Endothelial cell of umbilical vein (primary cell): Measurements from ENCODE around the gene SLCO3A1. TPM values are rescaled to one million over a fixed set of nuclear protein-coding genes. Genes with fewer than 3 reads are reported as not detected.

Experiments used
- BruUV-seq: library from RNA; stranded (reverse); fragments of 400-500 nt; replicated peaks from 2 replicates; lab custom pipeline; 2021; lab: Mats Ljungman, UMichigan
- CTCF ChIA-PET: fragments of 300-600, 350-600 bp; sonication (Branson Sonifier 250); formaldehyde crosslinking; loops from one replicate; lab custom pipeline; 2021; ENCODE audit warnings: antibody characterized with exemption, inconsistent platforms; lab: Charles Lee
- POLR2A ChIA-PET: fragments of 300-600, 350-600 bp; sonication (Branson Sonifier 250); formaldehyde crosslinking; loops from one replicate; lab custom pipeline; 2021; ENCODE audit warnings: antibody characterized with exemption, inconsistent platforms; lab: Charles Lee
- DNase-seq: peaks from one replicate; pipeline ENCODE4 v3.0.0-alpha.2; 2011; ENCODE audit warnings: low read depth, low spot score
- FAIRE-seq: peaks from 2 replicates; lab custom pipeline; 2011; peaks lifted over from hg19 to GRCh38; lab: Jason Lieb, UNC
- H2AFZ ChIP-seq: 2 replicates; pipeline ENCODE4 v1.6.0; 2012; ENCODE audit warnings: low read depth, low read length, control low read depth, inconsistent platforms
- H3K27ac ChIP-seq: 2 replicates; pipeline ENCODE4 v1.5.1; 2011; ENCODE audit warnings: low read depth, mild to moderate bottlenecking, control low read depth, low read length, moderate library complexity; ENCODE audit not compliant: insufficient read depth
- H3K27me3 ChIP-seq, 2 experiments: 2 replicates each; pipeline versions ENCODE4 v1.6.0 to v1.6.1; 2011; ENCODE audit warnings: low read length in 2 of 2, mixed read lengths in 1 of 2; ENCODE audit not compliant: control insufficient read depth in 2 of 2, insufficient read depth in 2 of 2
- H3K36me3 ChIP-seq, 2 experiments: 2 replicates in 1 of 2; 3 replicates in 1 of 2; pipeline ENCODE4 v1.5.1; 2011; ENCODE audit warnings: low read length in 2 of 2, mild to moderate bottlenecking in 1 of 2, moderate library complexity in 1 of 2; ENCODE audit not compliant: control insufficient read depth in 2 of 2, insufficient read depth in 2 of 2; ENCODE audit errors: extremely low read depth in 1 of 2
- H3K4me1 ChIP-seq: 3 replicates; pipeline ENCODE4 v1.5.1; 2011; ENCODE audit warnings: mild to moderate bottlenecking, low read length; ENCODE audit not compliant: control insufficient read depth, insufficient read depth; ENCODE audit errors: extremely low read depth
- H3K4me2 ChIP-seq: 2 replicates; pipeline ENCODE4 v1.6.1; 2011; ENCODE audit warnings: low read length, control low read depth, mixed read lengths; ENCODE audit not compliant: insufficient read depth
- H3K4me3 ChIP-seq, 3 experiments: fragments of 200-600 bp in 1 of 3; sonication (generic), shearing (Covaris generic) in 1 of 3; replicated peaks in 1 of 3; 2 replicates each; pipeline ENCODE4 v1.5.1; 2011 to 2016; ENCODE audit warnings: control low read depth in 3 of 3, low read length in 3 of 3, mild to moderate bottlenecking in 2 of 3, inconsistent platforms in 1 of 3, low read depth in 1 of 3, moderate library complexity in 1 of 3; ENCODE audit not compliant: insufficient read depth in 1 of 3
- H3K79me2 ChIP-seq: 2 replicates; pipeline ENCODE4 v1.6.0; 2012; ENCODE audit warnings: low read length, inconsistent platforms; ENCODE audit not compliant: control insufficient read depth, insufficient read depth
- H3K9ac ChIP-seq: replicated peaks from 2 replicates; pipeline ENCODE3; 2011; ENCODE audit warnings: low read length, control low read depth; ENCODE audit not compliant: insufficient read depth; ENCODE audit errors: extremely low read depth
- H3K9me1 ChIP-seq: replicated peaks from 3 replicates; pipeline ENCODE4 v1.6.0; 2011; ENCODE audit warnings: mild to moderate bottlenecking, low read length; ENCODE audit not compliant: control insufficient read depth, insufficient read depth; ENCODE audit errors: extremely low read depth
- H3K9me3 ChIP-seq: replicated peaks from 2 replicates; pipeline ENCODE4 v1.5.1; 2012; ENCODE audit warnings: low read length, inconsistent platforms; ENCODE audit not compliant: control insufficient read depth, insufficient read depth
- H4K20me1 ChIP-seq: replicated peaks from 2 replicates; pipeline ENCODE3; 2011; ENCODE audit warnings: mild to moderate bottlenecking, low read length; ENCODE audit not compliant: control insufficient read depth, insufficient read depth; ENCODE audit errors: extremely low read depth
- CTCF ChIP-seq, 2 donors: IDR thresholded peaks; 1 replicate in 1 of 2; 2 replicates in 1 of 2; pipeline ENCODE4 v1.5.1; 2011; ENCODE audit warnings: low read length in 2 of 2, mild to moderate bottlenecking in 2 of 2, moderate library complexity in 2 of 2, control low read depth in 1 of 2, inconsistent platforms in 1 of 2, low read depth in 1 of 2; ENCODE audit not compliant: insufficient read depth in 1 of 2; ENCODE audit errors: extremely low read depth in 1 of 2
- EZH2 ChIP-seq: IDR thresholded peaks from 2 replicates; pipeline ENCODE4 v1.6.1; 2012; ENCODE audit warnings: borderline replicate concordance, low read depth, mild to moderate bottlenecking, moderate library complexity, low read length, inconsistent platforms; ENCODE audit not compliant: severe bottlenecking
- FOS ChIP-seq: IDR thresholded peaks from 2 replicates; pipeline ENCODE4 v1.6.1; 2011; ENCODE audit warnings: mild to moderate bottlenecking, low read length, moderate library complexity, borderline replicate concordance; ENCODE audit not compliant: insufficient read depth
- GATA2 ChIP-seq: IDR thresholded peaks from 2 replicates; pipeline ENCODE4 v1.7.0; 2011; ENCODE audit warnings: low read depth, mild to moderate bottlenecking, moderate library complexity, mixed read lengths, low read length; ENCODE audit not compliant: insufficient read length, insufficient read depth
- JUN ChIP-seq: IDR thresholded peaks from 2 replicates; pipeline ENCODE4 v1.6.1; 2011; ENCODE audit warnings: borderline replicate concordance, low read depth; ENCODE audit not compliant: insufficient read length, insufficient read depth
- MAX ChIP-seq: IDR thresholded peaks from 2 replicates; pipeline ENCODE4 v1.6.1; 2011; ENCODE audit not compliant: insufficient read depth, insufficient read length
- MYC ChIP-seq: IDR thresholded peaks from one replicate; pipeline ENCODE4 v1.6.1; 2011; ENCODE audit warnings: mild to moderate bottlenecking, low read depth, low read length
- POLR2A ChIP-seq: IDR thresholded peaks from 2 replicates; pipeline ENCODE4 v1.6.1; 2012; ENCODE audit warnings: low read depth, mild to moderate bottlenecking, control low read depth, low read length
- POLR2AphosphoS5 ChIP-seq: IDR thresholded peaks from 2 replicates; pipeline ENCODE4 v1.6.1; 2012; ENCODE audit warnings: low read depth, mild to moderate bottlenecking, control low read depth, low read length, moderate library complexity; ENCODE audit not compliant: insufficient read depth
- dilution Hi-C: fragments of 300-500 bp; cut with MboI; formaldehyde crosslinking; loops from one replicate; pipeline ENCODE4 v1.15.0; 2019; ENCODE audit warnings: low sequenced_read_pairs; ENCODE audit not compliant: extremely low pct_ligation_motif_present
- intact Hi-C: fragments of 100-400 bp; cut with micrococcal nuclease; formaldehyde crosslinking; loops from one replicate; pipeline ENCODE4 v1.10.0; 2022
- polyA plus RNA-seq, 4 experiments: library from polyadenylated mRNA; depleted of rRNA in 3 of 4; stranded (reverse) in 3 of 4; unstranded in 1 of 4; fragments of >200 nt; gene quantifications; 2 replicates each; pipeline versions ENCODE4 v1.2.1 to v1.2.3, GENCODE V29; 2011 to 2012; ENCODE audit warnings: missing spikeins in 1 of 4
- total RNA-seq: library from RNA; stranded (reverse); gene quantifications from 2 replicates; pipeline ENCODE4 v1.2.3, GENCODE V29; 2021

Gene SLCO3A1
- total and polyA plus RNA-seq, 2 donors (not counting 3 experiments of a cell fraction or from before 2014, with no cell fraction given), result 0.88 to 0.92 TPM

- Histone ChIP-seq H2AFZ (no peak overlapping the region), H3K36me3 (no peaks in the 10 kb centered on the region), H3K9ac (no peak overlapping the region), H3K9me1 (no peaks in the 10 kb centered on the region), H3K4me2 (no peak overlapping the region), H3K4me3 (no peak overlapping the region), H3K27me3 (no peaks in the 10 kb centered on the region), H3K27ac (no peak overlapping the region), H3K9me3 (peaks cover 4% of the 10 kb centered on the region), H3K4me1 (no peaks in the 10 kb centered on the region), H4K20me1 (no peaks in the 10 kb centered on the region), H3K79me2 (no peaks in the 10 kb centered on the region)
- intact Hi-C loops, result no loop called here
- no peak for TF ChIP-seq MAX
- no peak for TF ChIP-seq POLR2AphosphoS5
- no peak for TF ChIP-seq FOS
- no peak for TF ChIP-seq JUN
- no peak for TF ChIP-seq EZH2
- no peak for TF ChIP-seq POLR2A
- TF ChIP-seq GATA2, result no peak
- no peak for TF ChIP-seq CTCF (IDR thresholded peaks at IDR 0.05; ENCODE audit: extremely low read depth in 1 of 2, insufficient read depth in 1 of 2, low read depth in 1 of 2, low read length in 2 of 2)
- TF ChIP-seq MYC, result no peak
- FAIRE-seq (no peak), DNase-seq (no peak)
- CTCF ChIA-PET, result no interaction called here
- dilution Hi-C loops, result no loop called here
- no TSS peak for BruUV-seq
- POLR2A ChIA-PET, result no interaction called here
Measured at GRCh38 chr15:91915576-91915975, 62.1 kb downstream of the SLCO3A1 start.
